ENCODE measurements around the gene UBP1. TPM values are rescaled to one million over a fixed set of nuclear protein-coding genes. Genes with fewer than 3 reads are reported as not detected.

The UBP1 gene
- total and polyA plus RNA-seq, 2 experiments from 2014 or later: 33.5 to 50.3 TPM

DNA sequence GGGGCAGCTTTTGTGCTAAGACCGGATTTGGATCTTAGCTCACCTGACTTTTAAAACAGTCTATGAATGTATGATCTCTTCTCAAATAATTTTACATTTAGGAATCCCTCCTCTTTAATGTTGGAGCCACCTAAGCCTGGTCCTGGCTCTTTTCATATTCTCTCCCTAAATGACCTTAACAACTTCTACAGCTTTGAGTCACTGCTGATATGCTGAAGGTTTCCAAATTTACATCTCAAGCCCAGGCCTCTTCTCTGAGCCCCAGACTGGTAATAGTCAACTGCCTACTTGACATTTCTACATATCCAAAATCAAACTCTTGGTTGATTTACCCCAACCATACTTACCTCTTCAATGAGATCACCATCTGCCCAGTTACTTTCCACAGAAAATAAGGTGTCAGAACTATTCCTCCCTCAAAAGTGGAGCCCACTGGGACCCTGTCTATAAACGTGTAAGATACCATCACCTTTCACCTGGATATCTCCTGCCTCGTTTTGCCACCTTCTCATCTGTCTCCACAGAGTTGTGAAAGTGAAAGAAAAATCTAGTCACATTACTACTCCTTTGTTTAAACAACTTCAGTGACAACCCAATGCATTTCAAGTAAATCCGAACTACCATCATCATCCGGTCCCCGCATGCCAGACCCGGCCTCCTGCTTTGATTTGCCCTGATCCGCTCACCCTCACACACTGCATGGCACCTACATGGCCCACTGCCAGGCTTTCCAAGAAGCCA lies 48.8 kb downstream of the UBP1 start:
- TF ChIP-seq EZH2 (IDR thresholded peaks at IDR 0.05; ENCODE audit: borderline replicate concordance) (no peak), CTCF (IDR thresholded peaks at IDR 0.05; ENCODE audit: poor library complexity) (no peak), EZH2phosphoT487 (IDR thresholded peaks at IDR 0.05; ENCODE audit: low read depth, severe bottlenecking, unreplicated experiment) (no peak)
- Histone ChIP-seq H3K27ac (no peak overlapping the region), H3K27me3 (no peaks in the 10 kb centered on the region), H3K4me3 (no peak overlapping the region), H4K20me1 (ENCODE audit: insufficient read depth, poor library complexity, severe bottlenecking) (no peaks in the 10 kb centered on the region), H3K9me2 (replicated peaks; ENCODE audit: insufficient read depth) (no peaks in the 10 kb centered on the region), H3K79me2 (no peaks in the 10 kb centered on the region), H3K9me3 (ENCODE audit: low read depth) (no peaks in the 10 kb centered on the region), H2AFZ (no peak overlapping the region), H3K36me3 (replicated peaks; ENCODE audit: insufficient read depth, low read depth) (no peaks in the 10 kb centered on the region), H3K4me2 (no peak overlapping the region), H3K4me1 (ENCODE audit: insufficient read depth) (no peaks in the 10 kb centered on the region)
- DNase-seq (ENCODE audit: low spot score): no peak
- 94% methylated on average over 8 of the region's 8 CpGs for WGBS (ENCODE audit: low lambda C conversion rate, missing lambda C conversion rate)

DNA sequence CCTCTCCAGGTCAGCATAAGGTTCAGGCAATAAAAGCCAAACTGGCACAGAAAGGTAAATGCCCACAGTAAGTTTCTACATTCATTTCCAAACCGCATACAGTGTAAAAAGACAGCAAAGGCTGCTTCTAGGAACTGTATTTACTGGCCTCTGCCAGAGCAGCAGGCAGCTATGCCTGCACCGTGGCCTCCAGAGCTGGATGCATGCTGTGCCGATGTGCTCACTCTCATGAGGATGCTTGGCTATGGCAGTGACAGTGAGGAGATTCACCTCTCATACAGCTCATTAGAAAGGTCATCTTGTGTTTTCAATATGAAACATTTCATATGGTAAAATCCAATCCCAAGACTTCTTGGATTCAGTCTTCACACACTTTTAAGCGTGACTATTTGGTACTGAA lies 50.3 kb downstream of the UBP1 start:
- H3K9me2 ChIP-seq (replicated peaks; ENCODE audit: insufficient read depth): no peaks in the 10 kb centered on the region
- H3K4me2 ChIP-seq: no peak overlapping the region
- no peak overlapping the region for H3K27ac ChIP-seq
- WGBS (ENCODE audit: low lambda C conversion rate, missing lambda C conversion rate): 94% methylated on average over 4 of the region's 4 CpGs
- TF ChIP-seq EZH2 (IDR thresholded peaks at IDR 0.05; ENCODE audit: borderline replicate concordance): no peak
- TF ChIP-seq EZH2phosphoT487 (IDR thresholded peaks at IDR 0.05; ENCODE audit: low read depth, severe bottlenecking, unreplicated experiment): no peak
- no peak for TF ChIP-seq CTCF (IDR thresholded peaks at IDR 0.05; ENCODE audit: poor library complexity)
- no peaks in the 10 kb centered on the region for H3K36me3 ChIP-seq (replicated peaks; ENCODE audit: insufficient read depth, low read depth)
- no peaks in the 10 kb centered on the region for H3K27me3 ChIP-seq
- no peaks in the 10 kb centered on the region for H3K79me2 ChIP-seq
- H4K20me1 ChIP-seq (ENCODE audit: insufficient read depth, poor library complexity, severe bottlenecking): no peaks in the 10 kb centered on the region
- H3K9me3 ChIP-seq (ENCODE audit: low read depth): no peaks in the 10 kb centered on the region
- H3K4me3 ChIP-seq: no peak overlapping the region
- DNase-seq (ENCODE audit: low spot score): no peak
- no peak overlapping the region for H2AFZ ChIP-seq
- no peaks in the 10 kb centered on the region for H3K4me1 ChIP-seq (ENCODE audit: insufficient read depth)

- 62% methylated on average over 7 of the region's 7 CpGs for WGBS (ENCODE audit: low lambda C conversion rate, missing lambda C conversion rate)
- no peak for DNase-seq (ENCODE audit: low spot score)
- no peak overlapping the region for H3K4me2 ChIP-seq
- TF ChIP-seq CTCF (IDR thresholded peaks at IDR 0.05; ENCODE audit: poor library complexity) (no peak), EZH2phosphoT487 (IDR thresholded peaks at IDR 0.05; ENCODE audit: low read depth, severe bottlenecking, unreplicated experiment) (no peak), EZH2 (IDR thresholded peaks at IDR 0.05; ENCODE audit: borderline replicate concordance) (no peak)
- H3K4me1 ChIP-seq (ENCODE audit: insufficient read depth): no peaks in the 10 kb centered on the region
- no peak overlapping the region for H2AFZ ChIP-seq
- H3K27ac ChIP-seq: no peak overlapping the region
- no peak overlapping the region for H3K4me3 ChIP-seq
- no peaks in the 10 kb centered on the region for H3K79me2 ChIP-seq
- H3K36me3 ChIP-seq (replicated peaks; ENCODE audit: insufficient read depth, low read depth): no peaks in the 10 kb centered on the region
- H4K20me1 ChIP-seq (ENCODE audit: insufficient read depth, poor library complexity, severe bottlenecking): no peaks in the 10 kb centered on the region
- no peaks in the 10 kb centered on the region for H3K9me3 ChIP-seq (ENCODE audit: low read depth)
- H3K9me2 ChIP-seq (replicated peaks; ENCODE audit: insufficient read depth): no peaks in the 10 kb centered on the region
- no peaks in the 10 kb centered on the region for H3K27me3 ChIP-seq
Observed at GRCh38 chr3:33388374-33389100, 51.7 kb downstream of the UBP1 start.

Data from hepatocyte (in vitro differentiated cells).